AML-193 (cell line): ENCODE data around the gene RPL37A.

ENCODE experiments used
- DNase-seq, 2 experiments: peaks; one replicate each; lab custom pipeline; 2025; lab: John Stamatoyannopoulos, UW

The RPL37A gene

GRCh38 chr2:216498379-216499352 is at the start of gene RPL37A:
TSS of gene RPL37A (plus strand) at chr2:216498844. CDS start at chr2:216498875, 31 bp downstream.
- DNase-seq, result peak; percentile 92

GRCh38 chr2:216450346-216450745 is 48.3 kb upstream of the RPL37A start:
- no peak for DNase-seq

- DNase-seq, result no peak
Observed at GRCh38 chr2:216450784-216451183, 47.9 kb upstream of the RPL37A start.

GRCh38 chr2:216453955-216454614 is 44.6 kb upstream of the RPL37A start:
- DNase-seq, result no peak

GRCh38 chr2:216463148-216463547 is 35.5 kb upstream of the RPL37A start:
- DNase-seq, result no peak

- no peak for DNase-seq
Observed at GRCh38 chr2:216464104-216464720, 34.4 kb upstream of the RPL37A start.

- no peak for DNase-seq
Observed at GRCh38 chr2:216465579-216466195, 33.0 kb upstream of the RPL37A start.

GRCh38 chr2:216467845-216468244 is 30.8 kb upstream of the RPL37A start:
- DNase-seq, result no peak

- DNase-seq, result no peak
Observed at GRCh38 chr2:216469661-216470060, 29.0 kb upstream of the RPL37A start.

GRCh38 chr2:216473187-216473586 is 25.5 kb upstream of the RPL37A start:
- no peak for DNase-seq

- DNase-seq, result peak; percentile 36 to 39
Observed at GRCh38 chr2:216474925-216475670, 23.5 kb upstream of the RPL37A start.

GRCh38 chr2:216475767-216476166 is 22.9 kb upstream of the RPL37A start:
- peak in 1 of 2 experiments; percentile 5 for DNase-seq

- DNase-seq, result peak; percentile 80 to 83
Observed at GRCh38 chr2:216477283-216478035, 21.2 kb upstream of the RPL37A start.

GRCh38 chr2:216478151-216478550 is 20.5 kb upstream of the RPL37A start:
- DNase-seq, result no peak

- DNase-seq, result no peak
Observed at GRCh38 chr2:216478791-216479190, 19.9 kb upstream of the RPL37A start.

- DNase-seq, result no peak
Observed at GRCh38 chr2:216480221-216480620, 18.4 kb upstream of the RPL37A start.

GRCh38 chr2:216482640-216483039 is 16.0 kb upstream of the RPL37A start:
- no peak for DNase-seq

GRCh38 chr2:216485237-216485636 is 13.4 kb upstream of the RPL37A start:
- peak in 1 of 2 experiments; percentile 35 for DNase-seq

- peak; percentile 93 for DNase-seq
Observed at GRCh38 chr2:216485745-216486144, 12.9 kb upstream of the RPL37A start.

- peak in 1 of 2 experiments; percentile 24 for DNase-seq
Observed at GRCh38 chr2:216486271-216486670, 12.4 kb upstream of the RPL37A start.

GRCh38 chr2:216486708-216487107 is 11.9 kb upstream of the RPL37A start:
- peak; percentile 72 to 74 for DNase-seq
